HepG2 (cell line): ENCODE measurements around the gene DRC7. TPM values are rescaled to one million over a fixed set of nuclear protein-coding genes. Genes with fewer than 3 reads are reported as not detected.
A peak's percentile ranks its signal among the peaks of the same experiment; 100 is the strongest.

Source experiments
- ATF7 ChIP-seq, 2 experiments: fragments of 450-650 bp in 1 of 2; sonication (generic) in 1 of 2; formaldehyde crosslinking in 1 of 2; IDR thresholded peaks; 2 replicates each; pipeline versions ENCODE4 v1.4.0 to v1.6.1; 2016 to 2020; ENCODE audit warnings: antibody characterized with exemption in 1 of 2, mild to moderate bottlenecking in 1 of 2, missing genetic modification reagents in 1 of 2
- EP300 ChIP-seq, 3 experiments: sonication (generic) in 1 of 3; formaldehyde crosslinking in 1 of 3; IDR thresholded peaks; 2 replicates each; pipeline versions ENCODE4 v1.5.1 to v1.6.1; 2011 to 2020; ENCODE audit warnings: low read depth in 2 of 3, low read length in 2 of 3, borderline replicate concordance in 1 of 3, improper control_type of control experiment in 1 of 3, mild to moderate bottlenecking in 1 of 3, missing genetic modification reagents in 1 of 3, moderate library complexity in 1 of 3
- FOSL2 ChIP-seq: sonication (generic); formaldehyde crosslinking; IDR thresholded peaks from 2 replicates; pipeline ENCODE4 v1.4.0; 2020; ENCODE audit warnings: missing genetic modification reagents
- FOXA1 ChIP-seq, 2 experiments: fragments of 450-650 bp in 1 of 2; sonication (generic) in 1 of 2; formaldehyde crosslinking in 1 of 2; IDR thresholded peaks; 2 replicates each; pipeline versions ENCODE4 v1.4.0 to v1.6.1; 2016 to 2020; ENCODE audit warnings: missing genetic modification reagents in 1 of 2
- HCFC1 ChIP-seq: fragments of 150-350 bp; IDR thresholded peaks from 2 replicates; pipeline ENCODE4 v1.6.1; 2014; ENCODE audit warnings: low read depth, low read length
- HNRNPL ChIP-seq: fragments of 200-400 bp; formaldehyde crosslinking; IDR thresholded peaks from 2 replicates; pipeline ENCODE4 v1.6.1; 2017; ENCODE audit warnings: mild to moderate bottlenecking, low read depth, low read length
- IKZF4 ChIP-seq: sonication (generic); formaldehyde crosslinking; IDR thresholded peaks from 2 replicates; pipeline ENCODE4 v1.5.1; 2020; ENCODE audit warnings: borderline replicate concordance, mild to moderate bottlenecking, low read depth, missing genetic modification reagents; ENCODE audit errors: not compliant biosample characterization
- ISL2 ChIP-seq: sonication (generic); formaldehyde crosslinking; IDR thresholded peaks from 2 replicates; pipeline ENCODE4 v1.5.0; 2020; ENCODE audit warnings: missing genetic modification reagents
- NFIC ChIP-seq: IDR thresholded peaks from 2 replicates; pipeline ENCODE4 v1.6.1; 2012; ENCODE audit warnings: mild to moderate bottlenecking, low read length, inconsistent platforms
- TCF7 ChIP-seq: sonication (generic); IDR thresholded peaks from 2 replicates; pipeline ENCODE4 v1.6.1; 2016; ENCODE audit warnings: antibody characterized with exemption, low read depth
- TP53 ChIP-seq: sonication (generic); formaldehyde crosslinking; conservative IDR thresholded peaks from 2 replicates; pipeline ENCODE4 v1.4.0; 2020; ENCODE audit warnings: missing genetic modification reagents
- ZFYVE20 ChIP-seq: sonication (generic); formaldehyde crosslinking; IDR thresholded peaks from 2 replicates; pipeline ENCODE4 v1.8.0; 2023; ENCODE audit warnings: low read depth, mild to moderate bottlenecking, moderate library complexity, missing genetic modification reagents, borderline replicate concordance
- ZMYM2 ChIP-seq: sonication (generic); formaldehyde crosslinking; IDR thresholded peaks from 2 replicates; pipeline ENCODE4 v1.8.0; 2022; ENCODE audit warnings: mild to moderate bottlenecking, missing genetic modification reagents
- ZNF253 ChIP-seq: sonication (generic); formaldehyde crosslinking; IDR thresholded peaks from 2 replicates; pipeline ENCODE4 v1.8.0; 2022; ENCODE audit warnings: mild to moderate bottlenecking, missing genetic modification reagents, borderline replicate concordance
- ZNF552 ChIP-seq: sonication (generic); formaldehyde crosslinking; IDR thresholded peaks from 2 replicates; pipeline ENCODE4 v1.9.0; 2022; ENCODE audit warnings: missing genetic modification reagents, mild to moderate bottlenecking, borderline replicate concordance
- ZNF616 ChIP-seq: sonication (generic); formaldehyde crosslinking; IDR thresholded peaks from 2 replicates; pipeline ENCODE4 v1.5.0; 2020; ENCODE audit warnings: low read depth, mild to moderate bottlenecking, missing genetic modification reagents
- ZSCAN31 ChIP-seq: sonication (generic); formaldehyde crosslinking; IDR thresholded peaks from 2 replicates; pipeline ENCODE4 v1.5.0; 2020; ENCODE audit warnings: low read depth, mild to moderate bottlenecking, missing genetic modification reagents
- polyA plus RNA-seq, 8 experiments: library from polyadenylated mRNA; depleted of rRNA in 3 of 8; stranded (reverse) in 7 of 8; unstranded in 1 of 8; fragments of >200 nt; fragmentation: Illumina TruSeq in 4 of 8; extraction: Trizol in 4 of 8; gene quantifications; 2 replicates each; pipeline versions ENCODE4 v1.2.1 to v1.2.3, GENCODE V29; 2011 to 2016; ENCODE audit warnings: low read depth in 4 of 8, missing spikeins in 1 of 8, mixed read lengths in 1 of 8; ENCODE audit not compliant: insufficient read depth in 1 of 8
- total RNA-seq, 5 experiments: library from RNA; depleted of rRNA; stranded (reverse); fragments of >200 nt; fragmentation: Illumina TruSeq; extraction: Trizol; gene quantifications; 2 replicates each; pipeline ENCODE4 v1.2.3, GENCODE V29; 2016; ENCODE audit warnings: low read depth in 1 of 5
- TF ChIP-seq, protein P1 (sequence below): sonication (generic); formaldehyde crosslinking; IDR thresholded peaks from 2 replicates; pipeline ENCODE4 v1.9.0; 2021; ENCODE audit warnings: missing genetic modification reagents, borderline replicate concordance
- TF ChIP-seq, protein P2 (sequence below): sonication (generic); formaldehyde crosslinking; conservative IDR thresholded peaks from 2 replicates; pipeline ENCODE4 v1.8.0; 2022; ENCODE audit warnings: low read depth, missing genetic modification reagents
- TF ChIP-seq, protein P3 (sequence below): sonication (generic); formaldehyde crosslinking; IDR thresholded peaks from 2 replicates; pipeline ENCODE4 v1.4.0; 2020; ENCODE audit warnings: mild to moderate bottlenecking, missing genetic modification reagents
- TF ChIP-seq, protein P4 (sequence below): sonication (generic); formaldehyde crosslinking; IDR thresholded peaks from 2 replicates; pipeline ENCODE4 v1.4.0; 2020; ENCODE audit warnings: missing genetic modification reagents; ENCODE audit errors: not compliant biosample characterization
- TF ChIP-seq, protein P5 (sequence below): sonication (generic); formaldehyde crosslinking; IDR thresholded peaks from 2 replicates; pipeline ENCODE4 v1.5.0; 2020; ENCODE audit warnings: missing genetic modification reagents
- TF ChIP-seq, protein P6 (sequence below): sonication (generic); formaldehyde crosslinking; IDR thresholded peaks from 2 replicates; pipeline ENCODE4 v1.4.0; 2020; ENCODE audit warnings: mild to moderate bottlenecking, missing genetic modification reagents

The DRC7 gene
- total and polyA plus RNA-seq, 2 of the 13 experiments (the other 11 are each of a cell fraction or from before 2014, with no cell fraction given): 2.7 to 3.4 TPM

DNA sequence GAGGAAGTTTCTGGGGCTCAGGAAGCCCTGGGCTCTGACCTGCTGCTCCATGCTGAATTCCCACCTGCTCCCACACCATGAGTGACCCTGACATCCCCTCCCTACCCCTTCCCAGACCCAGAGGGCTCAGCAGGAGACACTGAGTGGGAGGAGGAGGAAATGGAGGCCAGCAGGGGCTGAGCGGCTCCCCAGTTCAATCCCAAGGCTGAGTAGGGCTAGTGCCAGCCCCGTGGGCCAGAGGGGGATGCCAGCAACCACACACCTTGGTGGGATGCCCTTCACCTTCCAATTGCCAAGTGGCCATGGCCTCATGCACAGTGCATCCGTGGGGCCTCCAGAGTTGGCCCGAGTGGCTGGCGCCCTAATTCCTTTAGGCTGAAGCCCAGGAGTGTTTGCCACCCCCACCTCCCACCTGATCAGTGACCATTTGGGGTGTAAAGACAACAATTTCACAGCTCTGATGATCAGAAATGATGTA lies 27.5 kb upstream of the DRC7 start (continued):
- TF ChIP-seq, protein P1, sequence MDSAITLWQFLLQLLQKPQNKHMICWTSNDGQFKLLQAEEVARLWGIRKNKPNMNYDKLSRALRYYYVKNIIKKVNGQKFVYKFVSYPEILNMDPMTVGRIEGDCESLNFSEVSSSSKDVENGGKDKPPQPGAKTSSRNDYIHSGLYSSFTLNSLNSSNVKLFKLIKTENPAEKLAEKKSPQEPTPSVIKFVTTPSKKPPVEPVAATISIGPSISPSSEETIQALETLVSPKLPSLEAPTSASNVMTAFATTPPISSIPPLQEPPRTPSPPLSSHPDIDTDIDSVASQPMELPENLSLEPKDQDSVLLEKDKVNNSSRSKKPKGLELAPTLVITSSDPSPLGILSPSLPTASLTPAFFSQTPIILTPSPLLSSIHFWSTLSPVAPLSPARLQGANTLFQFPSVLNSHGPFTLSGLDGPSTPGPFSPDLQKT (CRISPR knock-in tag): no peak
- TF ChIP-seq, protein P2, sequence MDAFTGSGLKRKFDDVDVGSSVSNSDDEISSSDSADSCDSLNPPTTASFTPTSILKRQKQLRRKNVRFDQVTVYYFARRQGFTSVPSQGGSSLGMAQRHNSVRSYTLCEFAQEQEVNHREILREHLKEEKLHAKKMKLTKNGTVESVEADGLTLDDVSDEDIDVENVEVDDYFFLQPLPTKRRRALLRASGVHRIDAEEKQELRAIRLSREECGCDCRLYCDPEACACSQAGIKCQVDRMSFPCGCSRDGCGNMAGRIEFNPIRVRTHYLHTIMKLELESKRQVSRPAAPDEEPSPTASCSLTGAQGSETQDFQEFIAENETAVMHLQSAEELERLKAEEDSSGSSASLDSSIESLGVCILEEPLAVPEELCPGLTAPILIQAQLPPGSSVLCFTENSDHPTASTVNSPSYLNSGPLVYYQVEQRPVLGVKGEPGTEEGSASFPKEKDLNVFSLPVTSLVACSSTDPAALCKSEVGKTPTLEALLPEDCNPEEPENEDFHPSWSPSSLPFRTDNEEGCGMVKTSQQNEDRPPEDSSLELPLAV (CRISPR knock-in tag): no peak
- TF ChIP-seq ZNF552 (no peak), IKZF4 (CRISPR knock-in tag) (no peak), ZMYM2 (peak; percentile 49; the same call in 1 of the 2 replicates), ZFYVE20 (no peak), FOSL2 (no peak), EP300 (IDR thresholded peaks at IDR 0.05; ENCODE audit: low read depth in 2 of 2, low read length in 2 of 2) (no peak), EP300 (CRISPR knock-in tag; IDR thresholded peaks at IDR 0.05; ENCODE audit: borderline replicate concordance) (no peak), ATF7 (IDR thresholded peaks at IDR 0.05) (no peak), ATF7 (CRISPR knock-in tag; IDR thresholded peaks at IDR 0.05) (no peak), HCFC1 (no peak), TCF7 (no peak), ZNF253 (0 out of 2 replicates have a peak, but pooled peaks have one; percentile 20), TP53 (CRISPR knock-in tag) (no peak), FOXA1 (IDR thresholded peaks at IDR 0.05) (no peak), FOXA1 (CRISPR knock-in tag; IDR thresholded peaks at IDR 0.05) (no peak), ZNF616 (CRISPR knock-in tag) (no peak), NFIC (no peak), ISL2 (CRISPR knock-in tag) (no peak), ZSCAN31 (CRISPR knock-in tag) (no peak), HNRNPL (no peak)
- TF ChIP-seq, protein P3, sequence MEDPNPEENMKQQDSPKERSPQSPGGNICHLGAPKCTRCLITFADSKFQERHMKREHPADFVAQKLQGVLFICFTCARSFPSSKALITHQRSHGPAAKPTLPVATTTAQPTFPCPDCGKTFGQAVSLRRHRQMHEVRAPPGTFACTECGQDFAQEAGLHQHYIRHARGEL (CRISPR knock-in tag): peak; percentile 72; the same call in 1 of the 2 replicates
- TF ChIP-seq, protein P4, sequence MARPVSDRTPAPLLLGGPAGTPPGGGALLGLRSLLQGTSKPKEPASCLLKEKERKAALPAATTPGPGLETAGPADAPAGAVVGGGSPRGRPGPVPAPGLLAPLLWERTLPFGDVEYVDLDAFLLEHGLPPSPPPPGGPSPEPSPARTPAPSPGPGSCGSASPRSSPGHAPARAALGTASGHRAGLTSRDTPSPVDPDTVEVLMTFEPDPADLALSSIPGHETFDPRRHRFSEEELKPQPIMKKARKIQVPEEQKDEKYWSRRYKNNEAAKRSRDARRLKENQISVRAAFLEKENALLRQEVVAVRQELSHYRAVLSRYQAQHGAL (CRISPR knock-in tag): peak; percentile 15
- TF ChIP-seq, protein P5, sequence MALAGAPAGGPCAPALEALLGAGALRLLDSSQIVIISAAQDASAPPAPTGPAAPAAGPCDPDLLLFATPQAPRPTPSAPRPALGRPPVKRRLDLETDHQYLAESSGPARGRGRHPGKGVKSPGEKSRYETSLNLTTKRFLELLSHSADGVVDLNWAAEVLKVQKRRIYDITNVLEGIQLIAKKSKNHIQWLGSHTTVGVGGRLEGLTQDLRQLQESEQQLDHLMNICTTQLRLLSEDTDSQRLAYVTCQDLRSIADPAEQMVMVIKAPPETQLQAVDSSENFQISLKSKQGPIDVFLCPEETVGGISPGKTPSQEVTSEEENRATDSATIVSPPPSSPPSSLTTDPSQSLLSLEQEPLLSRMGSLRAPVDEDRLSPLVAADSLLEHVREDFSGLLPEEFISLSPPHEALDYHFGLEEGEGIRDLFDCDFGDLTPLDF (CRISPR knock-in tag): no peak
- TF ChIP-seq, protein P6, sequence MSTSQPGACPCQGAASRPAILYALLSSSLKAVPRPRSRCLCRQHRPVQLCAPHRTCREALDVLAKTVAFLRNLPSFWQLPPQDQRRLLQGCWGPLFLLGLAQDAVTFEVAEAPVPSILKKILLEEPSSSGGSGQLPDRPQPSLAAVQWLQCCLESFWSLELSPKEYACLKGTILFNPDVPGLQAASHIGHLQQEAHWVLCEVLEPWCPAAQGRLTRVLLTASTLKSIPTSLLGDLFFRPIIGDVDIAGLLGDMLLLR (CRISPR knock-in tag): peak; percentile 76; the same call in 1 of the 2 replicates
